Urinary bladder (tissue), 4 donors: ENCODE results near the gene THRA. TPM values are rescaled to one million over a fixed set of nuclear protein-coding genes. Genes with fewer than 3 reads are reported as not detected.
A peak's percentile ranks its signal among the peaks of the same experiment; 100 is the strongest.
"Not testable (repeated sequence)": the region's sequence is repeated elsewhere in the genome, so short reads cannot be mapped to it uniquely, and the experiment has no call there.

ENCODE experiments used
- DNase-seq: peaks from one replicate; pipeline ENCODE4 v3.0.0-alpha.2; 2015; ENCODE audit errors: extremely low spot score
- H3K27ac ChIP-seq: one replicate; pipeline ENCODE4 v1.5.1; 2013; ENCODE audit warnings: low read depth, mild to moderate bottlenecking, moderate library complexity
- H3K36me3 ChIP-seq: one replicate; pipeline ENCODE4 v1.6.1; 2013; ENCODE audit warnings: mild to moderate bottlenecking, moderate library complexity; ENCODE audit not compliant: insufficient read depth
- H3K4me1 ChIP-seq: one replicate; pipeline ENCODE4 v1.6.1; 2013; ENCODE audit warnings: mild to moderate bottlenecking, moderate library complexity; ENCODE audit not compliant: insufficient read depth
- H3K4me3 ChIP-seq: one replicate; pipeline ENCODE4 v1.5.1; 2013; ENCODE audit warnings: low read depth, low read length
- WGBS: extraction: QIAGEN DNeasy Blood & Tissue Kit; methylation state at CpG from one replicate; pipeline ENCODE4 v1.1.7; 2013; 5-methylcytosine and 5-hydroxymethylcytosine counted together
- polyA plus RNA-seq: library from polyadenylated mRNA; stranded (reverse); fragments of 200-250 nt; gene quantifications from one replicate; pipeline ENCODE4 v1.2.3, GENCODE V29; 2013
- small RNA-seq: library from RNA; depleted of rRNA; stranded (forward); fragments of <200 nt; gene quantifications from one replicate; pipeline ENCODE3, GENCODE V24; 2014
- total RNA-seq: library from RNA; depleted of rRNA; stranded (reverse); fragments of >200 nt; gene quantifications from one replicate; pipeline ENCODE4 v1.2.3, GENCODE V29; 2014
- donor health status: healthy with polysubstance abuse.
- donor health status: healthy.

Gene THRA
- total and polyA plus RNA-seq, 2 donors: 35.5 to 76.3 TPM

GRCh38 chr17:40122999-40123810 lies 60.4 kb downstream of the THRA start:
- Histone ChIP-seq H3K4me1 (no peaks in the 10 kb centered on the region), H3K36me3 (peaks cover 2% of the 10 kb centered on the region), H3K4me3 (peak overlapping the region; percentile 98), H3K27ac (peak overlapping the region; percentile 97)
- WGBS: under 1% methylated on average over 43 of the region's 43 CpGs
- DNase-seq: no peak

GRCh38 chr17:40123811-40124114 lies 61.0 kb downstream of the THRA start:
- under 1% methylated on average over 2 of the region's 2 CpGs for WGBS
- H3K4me1 ChIP-seq: no peaks in the 10 kb centered on the region

GRCh38 chr17:40124279-40125141 lies 61.7 kb downstream of the THRA start:
- WGBS: 3% methylated on average over 9 of the region's 9 CpGs
- peak overlapping the region; percentile 98 for H3K4me3 ChIP-seq
- H3K4me1 ChIP-seq: no peaks in the 10 kb centered on the region
- H3K36me3 ChIP-seq: peaks cover 2% of the 10 kb centered on the region
- DNase-seq: no peak
- H3K27ac ChIP-seq: peak overlapping the region; percentile 1

More at GRCh38 chr17:40123811-40124114, 61.0 kb downstream of the THRA start:
- peaks cover 2% of the 10 kb centered on the region for H3K36me3 ChIP-seq
- peak overlapping the region; percentile 98 for H3K4me3 ChIP-seq
- DNase-seq: no peak
- peak overlapping the region; percentile 97 for H3K27ac ChIP-seq

- H3K4me3 ChIP-seq: no peak overlapping the region
- no peak for DNase-seq
- 71% methylated on average over 5 of the region's 5 CpGs for WGBS
- H3K36me3 ChIP-seq: peaks cover 4% of the 10 kb centered on the region
- no peaks in the 10 kb centered on the region for H3K4me1 ChIP-seq
- peak overlapping the region; percentile 29 for H3K27ac ChIP-seq
Measured at GRCh38 chr17:40129498-40129897, 66.7 kb downstream of the THRA start.

- Histone ChIP-seq H3K4me3 (no peak overlapping the region), H3K27ac (no peak overlapping the region), H3K4me1 (no peaks in the 10 kb centered on the region), H3K36me3 (peaks cover 4% of the 10 kb centered on the region)
- no peak for DNase-seq
- WGBS: 81% methylated on average over 7 of the region's 7 CpGs
Measured at GRCh38 chr17:40130352-40131042, 67.7 kb downstream of the THRA start.

GRCh38 chr17:40134184-40134583 lies 71.4 kb downstream of the THRA start:
- DNase-seq: no peak
- peaks cover 2% of the 10 kb centered on the region for H3K36me3 ChIP-seq
- H3K4me1 ChIP-seq: no peaks in the 10 kb centered on the region
- H3K4me3 ChIP-seq: no peak overlapping the region
- WGBS: 61% methylated on average over 7 of the region's 7 CpGs
- peak overlapping the region; percentile 25 for H3K27ac ChIP-seq

- DNase-seq: no peak
- Histone ChIP-seq H3K4me3 (no peak overlapping the region), H3K36me3 (peaks cover 2% of the 10 kb centered on the region), H3K4me1 (no peaks in the 10 kb centered on the region), H3K27ac (no peak overlapping the region)
- 90% methylated on average over 3 of the region's 3 CpGs for WGBS
Measured at GRCh38 chr17:40135817-40136216, 73.1 kb downstream of the THRA start.

GRCh38 chr17:40139566-40140058 lies 76.8 kb downstream of the THRA start:
- Histone ChIP-seq H3K4me3 (peak overlapping the region; percentile 41), H3K4me1 (no peaks in the 10 kb centered on the region), H3K36me3 (no peaks in the 10 kb centered on the region), H3K27ac (peak overlapping the region; percentile 97)
- DNase-seq: no peak
- WGBS: 15% methylated on average over 14 of the region's 14 CpGs

GRCh38 chr17:40143166-40143565 lies 80.4 kb downstream of the THRA start:
- DNase-seq, H3K4me1 ChIP-seq, H3K27ac ChIP-seq, H3K36me3 ChIP-seq, H3K4me3 ChIP-seq: not testable (repeated sequence)
- WGBS: 91% methylated on average over 3 of the region's 3 CpGs

Small RNA genes within 50 kb of the gene (small RNA-seq; reads per million reads assigned to genes)
- 654 reads per million, percentile 99 among the genes with 10 or more reads in this experiment for gene SNORD124

Other genes starting within 250 kb of the THRA start
- gene IKZF3, start 198.7 kb upstream of the THRA start, total RNA-seq: 1.2 TPM
- 0.58 TPM for gene IKZF3, start 198.7 kb upstream of the THRA start, polyA plus RNA-seq
- gene ZPBP2, start 194.8 kb upstream of the THRA start, total RNA-seq: not detected
- 0.06 TPM for gene ZPBP2, start 194.8 kb upstream of the THRA start, polyA plus RNA-seq
- gene GSDMB, start 144.3 kb upstream of the THRA start, total RNA-seq: 14.2 TPM
- 7.8 TPM for gene GSDMB, start 144.3 kb upstream of the THRA start, polyA plus RNA-seq
- 59.8 TPM for gene ORMDL3, start 135.4 kb upstream of the THRA start, total RNA-seq
- gene ORMDL3, start 135.4 kb upstream of the THRA start, polyA plus RNA-seq: 61.9 TPM
- not detected for gene LRRC3C, start 135.2 kb upstream of the THRA start, total RNA-seq
- not detected for gene LRRC3C, start 135.2 kb upstream of the THRA start, polyA plus RNA-seq
- gene GSDMA, start 100.0 kb upstream of the THRA start, total RNA-seq: 0.21 TPM
- gene GSDMA, start 100.0 kb upstream of the THRA start, polyA plus RNA-seq: 0.41 TPM
- gene PSMD3, start 82.2 kb upstream of the THRA start, total RNA-seq: 36.0 TPM
- gene PSMD3, start 82.2 kb upstream of the THRA start, polyA plus RNA-seq: 80.6 TPM
- not detected for gene CSF3, start 47.5 kb upstream of the THRA start, total RNA-seq
- 2.3 TPM for gene CSF3, start 47.5 kb upstream of the THRA start, polyA plus RNA-seq
- 45.8 TPM for gene MED24, start 8.6 kb upstream of the THRA start, total RNA-seq
- 52.4 TPM for gene MED24, start 8.6 kb upstream of the THRA start, polyA plus RNA-seq
- 2.0 TPM for gene NR1D1, start 37.6 kb downstream of the THRA start, total RNA-seq
- 18.1 TPM for gene NR1D1, start 37.6 kb downstream of the THRA start, polyA plus RNA-seq
- gene MSL1, start 59.0 kb downstream of the THRA start, total RNA-seq: 81.3 TPM
- gene MSL1, start 59.0 kb downstream of the THRA start, polyA plus RNA-seq: 70.9 TPM
- 45.4 TPM for gene CASC3, start 77.6 kb downstream of the THRA start, total RNA-seq
- gene CASC3, start 77.6 kb downstream of the THRA start, polyA plus RNA-seq: 64.2 TPM
- 8.0 TPM for gene RAPGEFL1, start 114.5 kb downstream of the THRA start, total RNA-seq
- gene RAPGEFL1, start 114.5 kb downstream of the THRA start, polyA plus RNA-seq: 10.9 TPM
- 10.4 TPM for gene WIPF2, start 156.3 kb downstream of the THRA start, total RNA-seq
- gene WIPF2, start 156.3 kb downstream of the THRA start, polyA plus RNA-seq: 12.0 TPM
- gene CDC6, start 224.9 kb downstream of the THRA start, total RNA-seq: 7.9 TPM
- gene CDC6, start 224.9 kb downstream of the THRA start, polyA plus RNA-seq: 0.71 TPM
- 10.6 TPM for gene RARA, start 246.2 kb downstream of the THRA start, total RNA-seq
- 47.6 TPM for gene RARA, start 246.2 kb downstream of the THRA start, polyA plus RNA-seq